Body of pancreas (tissue), 4 donors: ENCODE measurements around the gene B4GALNT3.

ENCODE experiments used
- POLR2A ChIP-seq, 3 donors: fragments of 450-650 bp; IDR thresholded peaks; one replicate each; pipeline ENCODE4 v1.6.1; 2016; ENCODE audit warnings: antibody characterized with exemption in 3 of 3, mild to moderate bottlenecking in 2 of 3
- TF ChIP-seq, protein P1 (sequence below), 7 experiments: fragments of 450-650 bp in 4 of 7; fragments of 200-600 bp in 3 of 7; sonication (generic) in 3 of 7; IDR thresholded peaks; one replicate each; pipeline ENCODE4 v1.5.1; 2016 to 2019; ENCODE audit warnings: antibody characterized with exemption in 7 of 7

DNA sequence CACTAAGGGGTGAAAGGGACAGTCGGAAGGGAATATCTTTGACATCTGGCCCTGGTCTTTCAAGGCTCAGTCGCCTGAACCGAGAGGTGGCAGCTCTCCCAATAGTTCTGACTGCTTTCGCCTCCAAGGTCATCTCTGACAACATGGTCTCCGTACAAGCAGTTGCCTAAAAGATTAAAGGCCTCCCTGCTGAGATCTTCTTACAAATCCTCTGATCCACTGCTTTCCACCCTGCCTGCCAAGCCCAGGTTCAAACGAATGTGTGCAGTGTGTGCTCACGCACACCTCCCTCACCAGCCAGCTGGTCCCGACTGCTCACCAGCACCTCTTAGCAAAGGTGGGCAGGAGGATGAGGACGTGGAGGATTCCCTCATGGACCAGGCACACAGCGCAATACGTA is 10.4 kb downstream of the B4GALNT3 start:
- TF ChIP-seq, protein P1, sequence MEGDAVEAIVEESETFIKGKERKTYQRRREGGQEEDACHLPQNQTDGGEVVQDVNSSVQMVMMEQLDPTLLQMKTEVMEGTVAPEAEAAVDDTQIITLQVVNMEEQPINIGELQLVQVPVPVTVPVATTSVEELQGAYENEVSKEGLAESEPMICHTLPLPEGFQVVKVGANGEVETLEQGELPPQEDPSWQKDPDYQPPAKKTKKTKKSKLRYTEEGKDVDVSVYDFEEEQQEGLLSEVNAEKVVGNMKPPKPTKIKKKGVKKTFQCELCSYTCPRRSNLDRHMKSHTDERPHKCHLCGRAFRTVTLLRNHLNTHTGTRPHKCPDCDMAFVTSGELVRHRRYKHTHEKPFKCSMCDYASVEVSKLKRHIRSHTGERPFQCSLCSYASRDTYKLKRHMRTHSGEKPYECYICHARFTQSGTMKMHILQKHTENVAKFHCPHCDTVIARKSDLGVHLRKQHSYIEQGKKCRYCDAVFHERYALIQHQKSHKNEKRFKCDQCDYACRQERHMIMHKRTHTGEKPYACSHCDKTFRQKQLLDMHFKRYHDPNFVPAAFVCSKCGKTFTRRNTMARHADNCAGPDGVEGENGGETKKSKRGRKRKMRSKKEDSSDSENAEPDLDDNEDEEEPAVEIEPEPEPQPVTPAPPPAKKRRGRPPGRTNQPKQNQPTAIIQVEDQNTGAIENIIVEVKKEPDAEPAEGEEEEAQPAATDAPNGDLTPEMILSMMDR (IDR thresholded peaks at IDR 0.05) = no peak
- TF ChIP-seq POLR2A (IDR thresholded peaks at IDR 0.05) = no peak
